ENCODE measurements around the gene NFATC2IP.

- TF ChIP-seq CTCF (IDR thresholded peaks at IDR 0.05; ENCODE audit: low read depth, low read length, missing input control) (no peak), RAD21 (IDR thresholded peaks at IDR 0.05) (no peak), TAF1 (conservative IDR thresholded peaks at IDR 0.05) (no peak), YY1 (IDR thresholded peaks at IDR 0.05) (no peak), RXRA (IDR thresholded peaks at IDR 0.05) (no peak), MAX (IDR thresholded peaks at IDR 0.05) (no peak), GABPA (IDR thresholded peaks at IDR 0.05 in 1 of 2, conservative IDR thresholded peaks at IDR 0.05 in 1 of 2) (no peak), EGR1 (IDR thresholded peaks at IDR 0.05; ENCODE audit: low read depth in 2 of 2) (no peak), SP1 (IDR thresholded peaks at IDR 0.05) (no peak)
- TF ChIP-seq, protein P1, sequence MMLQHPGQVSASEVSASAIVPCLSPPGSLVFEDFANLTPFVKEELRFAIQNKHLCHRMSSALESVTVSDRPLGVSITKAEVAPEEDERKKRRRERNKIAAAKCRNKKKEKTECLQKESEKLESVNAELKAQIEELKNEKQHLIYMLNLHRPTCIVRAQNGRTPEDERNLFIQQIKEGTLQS (IDR thresholded peaks at IDR 0.05), result no peak
- TF ChIP-seq, protein P2, sequence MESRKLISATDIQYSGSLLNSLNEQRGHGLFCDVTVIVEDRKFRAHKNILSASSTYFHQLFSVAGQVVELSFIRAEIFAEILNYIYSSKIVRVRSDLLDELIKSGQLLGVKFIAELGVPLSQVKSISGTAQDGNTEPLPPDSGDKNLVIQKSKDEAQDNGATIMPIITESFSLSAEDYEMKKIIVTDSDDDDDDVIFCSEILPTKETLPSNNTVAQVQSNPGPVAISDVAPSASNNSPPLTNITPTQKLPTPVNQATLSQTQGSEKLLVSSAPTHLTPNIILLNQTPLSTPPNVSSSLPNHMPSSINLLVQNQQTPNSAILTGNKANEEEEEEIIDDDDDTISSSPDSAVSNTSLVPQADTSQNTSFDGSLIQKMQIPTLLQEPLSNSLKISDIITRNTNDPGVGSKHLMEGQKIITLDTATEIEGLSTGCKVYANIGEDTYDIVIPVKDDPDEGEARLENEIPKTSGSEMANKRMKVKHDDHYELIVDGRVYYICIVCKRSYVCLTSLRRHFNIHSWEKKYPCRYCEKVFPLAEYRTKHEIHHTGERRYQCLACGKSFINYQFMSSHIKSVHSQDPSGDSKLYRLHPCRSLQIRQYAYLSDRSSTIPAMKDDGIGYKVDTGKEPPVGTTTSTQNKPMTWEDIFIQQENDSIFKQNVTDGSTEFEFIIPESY (IDR thresholded peaks at IDR 0.05), result no peak
- TF ChIP-seq, protein P3, sequence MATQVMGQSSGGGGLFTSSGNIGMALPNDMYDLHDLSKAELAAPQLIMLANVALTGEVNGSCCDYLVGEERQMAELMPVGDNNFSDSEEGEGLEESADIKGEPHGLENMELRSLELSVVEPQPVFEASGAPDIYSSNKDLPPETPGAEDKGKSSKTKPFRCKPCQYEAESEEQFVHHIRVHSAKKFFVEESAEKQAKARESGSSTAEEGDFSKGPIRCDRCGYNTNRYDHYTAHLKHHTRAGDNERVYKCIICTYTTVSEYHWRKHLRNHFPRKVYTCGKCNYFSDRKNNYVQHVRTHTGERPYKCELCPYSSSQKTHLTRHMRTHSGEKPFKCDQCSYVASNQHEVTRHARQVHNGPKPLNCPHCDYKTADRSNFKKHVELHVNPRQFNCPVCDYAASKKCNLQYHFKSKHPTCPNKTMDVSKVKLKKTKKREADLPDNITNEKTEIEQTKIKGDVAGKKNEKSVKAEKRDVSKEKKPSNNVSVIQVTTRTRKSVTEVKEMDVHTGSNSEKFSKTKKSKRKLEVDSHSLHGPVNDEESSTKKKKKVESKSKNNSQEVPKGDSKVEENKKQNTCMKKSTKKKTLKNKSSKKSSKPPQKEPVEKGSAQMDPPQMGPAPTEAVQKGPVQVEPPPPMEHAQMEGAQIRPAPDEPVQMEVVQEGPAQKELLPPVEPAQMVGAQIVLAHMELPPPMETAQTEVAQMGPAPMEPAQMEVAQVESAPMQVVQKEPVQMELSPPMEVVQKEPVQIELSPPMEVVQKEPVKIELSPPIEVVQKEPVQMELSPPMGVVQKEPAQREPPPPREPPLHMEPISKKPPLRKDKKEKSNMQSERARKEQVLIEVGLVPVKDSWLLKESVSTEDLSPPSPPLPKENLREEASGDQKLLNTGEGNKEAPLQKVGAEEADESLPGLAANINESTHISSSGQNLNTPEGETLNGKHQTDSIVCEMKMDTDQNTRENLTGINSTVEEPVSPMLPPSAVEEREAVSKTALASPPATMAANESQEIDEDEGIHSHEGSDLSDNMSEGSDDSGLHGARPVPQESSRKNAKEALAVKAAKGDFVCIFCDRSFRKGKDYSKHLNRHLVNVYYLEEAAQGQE (IDR thresholded peaks at IDR 0.05), result no peak
Observed at GRCh38 chr16:28975158-28975599, 24.4 kb downstream of the NFATC2IP start.

Data from liver (tissue), 3 donors.